CD4-positive, alpha-beta T cell treated with Interleukin-17A for 1 hour (primary cell): ENCODE results near the gene SLCO4C1.
A peak's percentile ranks its signal among the peaks of the same experiment; 100 is the strongest.

Experiments
- DNase-seq: peaks from one replicate; pipeline ENCODE4 v3.0.0-alpha.2; 2020

SLCO4C1 gene

DNA sequence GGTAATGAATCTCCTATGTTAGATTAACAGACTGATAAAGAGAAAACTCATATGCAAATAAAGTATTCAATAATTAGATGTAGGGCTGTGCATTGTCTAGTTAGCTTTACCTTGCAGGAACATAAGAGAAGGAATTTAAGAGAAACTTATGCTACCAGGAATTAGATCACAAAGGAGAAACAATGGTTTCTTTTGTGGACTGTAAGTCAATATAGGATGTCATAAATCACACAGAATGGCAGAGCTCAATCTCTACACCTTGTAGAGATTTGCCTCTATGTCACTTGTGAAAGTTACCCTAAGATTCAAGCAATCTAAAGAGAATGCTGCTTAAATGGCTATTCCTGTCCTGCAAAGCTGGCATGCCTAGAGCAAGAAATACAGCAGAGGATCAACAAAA is 26.0 kb downstream of the SLCO4C1 start:
- no peak for DNase-seq

- no peak for DNase-seq
Measured at GRCh38 chr5:102262688-102263087, 33.4 kb downstream of the SLCO4C1 start.

- no peak for DNase-seq
Measured at GRCh38 chr5:102249381-102249780, 46.7 kb downstream of the SLCO4C1 start.

DNA sequence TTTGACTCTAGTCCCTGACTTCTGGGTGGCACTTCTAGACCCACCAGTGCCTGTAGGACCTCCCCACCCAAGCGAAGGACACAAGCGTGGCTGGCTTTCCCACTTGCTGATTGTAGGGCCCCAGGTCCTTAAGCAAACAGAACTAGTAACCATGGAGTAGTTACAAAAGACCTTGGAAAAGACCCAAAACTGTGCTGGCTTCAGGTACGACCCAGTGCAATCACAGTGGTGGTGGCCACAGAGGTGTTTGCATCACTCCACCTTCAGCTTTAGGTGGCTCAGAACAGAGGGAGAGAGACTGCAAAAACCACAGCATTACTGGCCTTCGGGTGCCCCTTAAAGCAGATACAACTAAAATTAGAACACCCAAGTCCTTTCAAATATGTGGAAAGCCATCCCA is 52.9 kb downstream of the SLCO4C1 start:
- no peak for DNase-seq

- no peak for DNase-seq
Measured at GRCh38 chr5:102241809-102242421, 54.2 kb downstream of the SLCO4C1 start.

DNA sequence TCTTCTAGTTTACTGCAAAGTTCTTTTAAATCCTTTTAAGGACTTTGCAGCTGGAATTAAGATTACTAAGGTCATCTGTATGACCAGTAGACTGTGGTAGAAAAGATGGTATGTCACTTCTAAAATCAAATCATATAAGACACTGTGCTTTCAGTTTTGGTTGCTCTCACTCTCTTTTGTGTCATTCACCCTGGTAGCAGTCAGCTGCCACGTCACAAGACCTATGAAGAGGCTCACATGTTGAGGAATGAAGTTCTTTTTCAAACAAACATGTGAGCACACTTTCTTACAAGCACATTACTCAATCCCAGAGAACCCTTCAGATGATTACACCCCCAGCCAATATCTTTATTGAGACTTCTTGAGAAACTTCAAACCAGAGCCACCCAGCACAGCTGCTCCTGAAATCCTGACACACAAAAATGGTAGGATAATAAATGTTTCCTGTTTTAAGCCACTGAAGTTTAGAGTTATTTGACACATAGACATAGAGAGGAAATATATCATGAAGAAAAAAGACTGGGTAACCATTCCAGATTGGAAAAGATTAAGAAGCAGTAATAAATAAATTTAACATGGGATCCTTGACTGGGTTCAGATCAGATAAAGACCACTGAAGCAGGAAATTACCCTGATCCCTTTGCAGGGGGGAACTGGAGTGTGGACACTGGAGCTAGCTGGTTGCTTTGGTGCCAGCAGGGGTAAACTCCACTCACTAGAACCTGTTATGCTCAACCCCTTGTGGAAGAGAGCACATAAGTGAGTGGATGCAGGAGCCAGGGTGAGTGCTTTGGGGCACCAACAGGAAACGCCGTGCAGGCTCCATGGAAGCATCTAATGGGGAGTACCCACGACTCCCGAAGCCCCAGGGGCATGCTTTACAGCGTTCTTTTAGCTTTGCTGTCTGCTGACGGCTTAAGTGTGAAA is 64.1 kb downstream of the SLCO4C1 start:
- no peak for DNase-seq

DNA sequence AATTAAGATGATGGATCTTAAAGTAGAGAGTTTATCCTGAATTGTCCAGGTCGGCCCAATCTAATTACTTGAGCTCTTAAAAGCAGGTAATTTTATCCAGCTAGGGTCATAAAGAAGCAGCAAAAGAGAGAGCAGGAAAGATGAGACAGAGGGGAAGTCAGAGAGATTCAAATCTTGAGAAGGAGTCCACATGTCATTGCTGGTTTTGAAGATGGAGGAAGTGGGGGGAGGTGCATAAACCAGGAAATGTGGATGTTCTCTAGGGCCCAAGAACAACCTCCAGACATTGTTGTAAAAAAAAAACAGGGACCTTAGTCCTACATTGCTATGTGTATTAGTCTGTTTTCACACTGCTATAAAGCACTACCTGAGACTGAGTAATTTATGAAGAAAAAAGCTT is 66.4 kb downstream of the SLCO4C1 start:
- DNase-seq, result no peak

DNA sequence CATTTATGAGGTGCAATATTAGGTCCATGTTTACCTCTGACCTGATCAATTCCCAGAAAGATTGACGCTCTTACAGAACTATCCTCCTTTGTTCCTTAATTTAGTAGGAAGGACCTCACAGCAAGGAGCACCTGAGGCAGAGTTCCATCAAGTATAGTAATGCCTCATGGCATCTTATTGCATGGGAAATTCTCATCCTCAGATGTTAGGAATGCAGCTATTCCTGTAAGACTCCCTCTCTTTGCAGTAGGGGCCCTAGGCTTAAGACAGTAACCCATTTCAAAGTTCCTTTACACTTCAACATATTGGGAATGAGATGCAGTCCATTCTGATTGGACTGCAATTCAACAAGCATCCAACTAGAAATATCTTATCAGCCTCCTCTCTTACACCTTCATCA is 69.8 kb downstream of the SLCO4C1 start:
- no peak for DNase-seq

- DNase-seq, result peak; percentile 46
Measured at GRCh38 chr5:102223542-102224477, 72.3 kb downstream of the SLCO4C1 start.

GRCh38 chr5:102222772-102223171 is 73.3 kb downstream of the SLCO4C1 start:
- DNase-seq, result no peak

GRCh38 chr5:102221949-102222348 is 74.1 kb downstream of the SLCO4C1 start:
- DNase-seq, result no peak

DNA sequence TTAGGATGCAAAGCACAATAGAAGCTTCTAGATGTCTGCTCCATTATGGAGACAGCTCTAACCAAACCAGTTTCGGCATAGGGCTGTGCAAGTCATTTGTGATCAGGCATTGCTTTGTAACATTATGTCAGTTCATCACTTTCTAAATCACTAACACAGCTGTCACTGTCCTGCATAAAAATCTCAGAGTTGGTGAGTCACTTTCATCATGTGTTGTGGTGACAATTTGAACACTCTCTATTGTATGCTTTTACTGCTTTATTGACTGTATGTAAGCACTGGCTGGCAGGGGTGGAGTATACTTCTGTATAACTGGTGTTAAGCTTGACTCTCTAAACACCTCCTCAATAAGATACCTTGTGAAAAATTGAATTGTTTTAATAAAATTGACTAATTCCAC is 77.9 kb downstream of the SLCO4C1 start:
- DNase-seq, result no peak

DNA sequence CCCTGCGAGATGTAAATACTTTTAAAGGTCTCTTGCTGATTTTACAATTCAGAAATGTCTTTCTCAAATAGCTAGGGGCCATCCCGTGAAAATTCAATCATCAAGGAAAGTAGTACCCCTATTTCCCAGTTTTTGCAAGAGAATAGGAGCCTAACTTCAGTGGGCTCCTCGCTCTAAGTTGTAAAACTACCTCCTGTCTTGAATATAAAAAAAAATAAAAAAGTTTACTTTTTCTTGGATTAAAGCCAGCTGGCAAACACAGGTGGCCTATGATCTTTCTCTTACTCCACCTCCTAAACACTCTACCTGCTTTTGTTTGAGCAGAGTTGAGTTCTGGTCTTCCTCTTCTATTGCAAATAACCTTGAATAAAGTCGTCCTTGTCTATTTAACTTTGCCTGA is 79.4 kb downstream of the SLCO4C1 start:
- DNase-seq, result no peak

- peak; percentile 2 for DNase-seq
Measured at GRCh38 chr5:102211165-102211564, 84.9 kb downstream of the SLCO4C1 start.

DNA sequence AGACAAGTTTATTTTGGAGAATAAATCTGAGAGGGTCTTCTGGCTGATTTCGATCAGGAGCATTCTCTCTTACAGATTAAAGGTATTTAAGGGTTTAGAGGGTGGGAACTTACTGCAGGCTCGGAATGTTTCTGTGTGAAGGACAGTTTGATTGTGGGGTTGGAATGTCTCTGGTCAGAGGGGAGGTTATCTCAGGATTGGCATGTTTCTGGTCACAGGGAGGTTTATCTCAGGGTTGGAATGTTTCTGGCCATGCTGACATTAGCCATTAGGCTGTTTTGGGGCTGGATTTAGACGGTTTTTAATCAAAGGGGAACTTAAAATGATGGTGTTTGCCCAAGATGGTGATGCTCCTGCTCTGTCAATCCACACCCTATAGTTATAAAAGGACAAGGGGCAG is 95.2 kb downstream of the SLCO4C1 start:
- DNase-seq, result no peak

DNA sequence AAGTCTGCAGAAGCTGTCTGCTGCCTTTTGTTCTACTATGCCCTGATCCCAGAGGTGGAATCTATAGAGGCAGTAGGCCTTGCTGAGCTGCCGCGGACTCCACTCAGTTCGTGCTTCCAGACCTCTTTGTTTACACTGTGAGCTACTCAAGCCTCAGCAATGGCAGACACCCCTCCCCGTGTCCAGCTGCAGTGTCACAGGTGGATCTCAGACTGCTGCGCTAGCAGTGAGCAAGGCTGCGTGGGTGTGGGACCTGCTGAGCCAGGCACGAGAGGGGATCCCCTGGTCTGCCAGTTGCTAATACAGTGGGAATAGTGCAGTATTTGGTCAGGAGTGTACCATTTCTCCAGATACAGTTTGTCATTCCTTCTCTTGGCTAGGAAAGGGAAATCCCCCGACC is 99.6 kb downstream of the SLCO4C1 start:
- DNase-seq, result no peak
